DND-41 (cell line): Measurements from ENCODE around the gene RNF31.

Experiments used
- ATAC-seq: fragments of 200-7000 bp; cut with Tn5 transposase; 3 replicates; pipeline ENCODE4 v1.9.1; 2021; ENCODE audit warnings: low read depth; ENCODE audit not compliant: insufficient read depth
- DNase-seq: peaks from one replicate; pipeline ENCODE4 v3.0.0-alpha.2; 2020
- H2AFZ ChIP-seq: 2 replicates; pipeline ENCODE4 v1.6.0; 2012; ENCODE audit warnings: low read depth, low read length
- H3K27ac ChIP-seq: 2 replicates; pipeline ENCODE4 v1.5.1; 2012; ENCODE audit warnings: low read length, inconsistent platforms
- H3K27me3 ChIP-seq: fragments of 200-600 bp; sonication (generic); 2 replicates; pipeline ENCODE4 v1.6.0; 2012; ENCODE audit warnings: low read length, mild to moderate bottlenecking, inconsistent platforms; ENCODE audit not compliant: insufficient read depth, poor library complexity
- H3K36me3 ChIP-seq: 2 replicates; pipeline ENCODE4 v1.5.1; 2012; ENCODE audit warnings: low read length, inconsistent platforms; ENCODE audit not compliant: insufficient read depth
- H3K4me1 ChIP-seq: 2 replicates; pipeline ENCODE4 v1.5.1; 2012; ENCODE audit warnings: mild to moderate bottlenecking, low read length; ENCODE audit not compliant: insufficient read depth
- H3K4me2 ChIP-seq: 2 replicates; pipeline ENCODE4 v1.6.0; 2012; ENCODE audit warnings: mild to moderate bottlenecking, moderate library complexity, low read length, inconsistent platforms; ENCODE audit not compliant: insufficient read depth
- H3K4me3 ChIP-seq, 2 experiments: fragments of 200-600 bp in 1 of 2; shearing (Covaris generic) in 1 of 2; 2 replicates each; pipeline ENCODE4 v1.5.1; 2012 to 2016; ENCODE audit warnings: inconsistent platforms in 2 of 2, low read length in 2 of 2, mild to moderate bottlenecking in 2 of 2, low read depth in 1 of 2, moderate library complexity in 1 of 2
- H3K79me2 ChIP-seq: 2 replicates; pipeline ENCODE4 v1.6.0; 2012; ENCODE audit warnings: low read length, inconsistent platforms; ENCODE audit not compliant: insufficient read depth
- H3K9ac ChIP-seq: 2 replicates; pipeline ENCODE4 v1.6.0; 2012; ENCODE audit warnings: low read depth, mild to moderate bottlenecking, inconsistent platforms, low read length, moderate library complexity
- H3K9me3 ChIP-seq: 2 replicates; pipeline ENCODE4 v1.5.1; 2012; ENCODE audit warnings: low read length, moderate library complexity, mild to moderate bottlenecking, inconsistent platforms; ENCODE audit not compliant: insufficient read depth, severe bottlenecking
- H4K20me1 ChIP-seq: 2 replicates; pipeline ENCODE4 v1.6.0; 2012; ENCODE audit warnings: low read length; ENCODE audit not compliant: insufficient read depth
- CTCF ChIP-seq: IDR thresholded peaks from 2 replicates; pipeline ENCODE4 v1.5.1; 2012; ENCODE audit warnings: borderline replicate concordance, low read length, moderate library complexity, mild to moderate bottlenecking; ENCODE audit not compliant: poor library complexity, severe bottlenecking; ENCODE audit errors: extremely low read depth
- EZH2 ChIP-seq: IDR thresholded peaks from 3 replicates; pipeline ENCODE4 v1.6.1; 2012; ENCODE audit warnings: borderline replicate concordance, low read depth, mild to moderate bottlenecking, moderate library complexity, low read length, inconsistent platforms; ENCODE audit not compliant: severe bottlenecking

Gene RNF31

DNA sequence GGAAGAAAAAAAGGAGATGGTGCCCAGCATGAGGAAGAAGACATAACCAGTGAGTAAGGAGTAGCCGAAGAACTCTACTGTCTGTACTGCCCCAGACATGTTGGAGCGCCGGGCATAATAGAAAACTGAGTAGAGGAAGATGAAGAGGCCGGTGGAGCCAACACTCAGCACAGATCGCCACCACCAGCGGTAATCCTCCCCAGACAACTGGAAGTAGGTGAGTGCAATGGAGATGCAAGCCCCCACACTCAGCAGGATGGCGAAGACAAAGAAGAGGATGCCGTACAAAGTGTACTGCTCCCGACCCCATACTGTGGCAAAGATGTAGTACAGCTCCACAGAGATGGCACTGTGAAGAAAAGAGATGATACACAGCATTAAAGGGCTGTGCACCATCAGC is 42.2 kb downstream of the RNF31 start:
- Histone ChIP-seq H3K9ac (peak overlapping the region; percentile 66), H3K36me3 (peaks cover 54% of the 10 kb centered on the region)

DNA sequence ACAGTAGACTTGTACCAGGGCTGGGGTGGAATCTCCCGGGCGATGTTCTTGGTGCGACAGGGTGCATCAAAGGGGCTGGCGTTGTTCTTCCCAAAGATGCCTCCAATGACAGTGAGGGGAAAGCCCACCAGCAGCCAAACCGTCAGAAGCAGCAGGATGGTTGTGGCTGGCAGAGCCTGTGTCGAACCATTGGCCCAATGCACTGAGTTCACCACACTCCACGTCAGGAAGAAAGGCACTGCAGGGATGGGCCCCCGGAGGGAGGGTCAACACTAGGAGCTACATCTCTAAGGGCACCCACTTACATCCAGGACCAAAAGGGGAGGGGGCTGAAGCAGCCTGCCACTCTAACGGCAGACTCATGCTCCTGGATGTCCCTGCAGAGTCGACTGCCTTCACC is 43.1 kb downstream of the RNF31 start:
- H3K9ac ChIP-seq = no peak overlapping the region
- H3K4me1 ChIP-seq = peaks cover 66% of the 10 kb centered on the region
- DNase-seq (no peak), ATAC-seq (no peak)
- no peak overlapping the region for H2AFZ ChIP-seq
- peaks cover 9% of the 10 kb centered on the region; the same call in 1 of the 2 replicates for H4K20me1 ChIP-seq
- H3K79me2 ChIP-seq = peaks cover 51% of the 10 kb centered on the region
- H3K4me3 ChIP-seq = no peak overlapping the region
- H3K4me2 ChIP-seq = no peak overlapping the region
- H3K36me3 ChIP-seq = peaks cover 44% of the 10 kb centered on the region
- TF ChIP-seq EZH2 = no peak
- TF ChIP-seq CTCF = no peak
- H3K27ac ChIP-seq = no peak overlapping the region
- H3K9me3 ChIP-seq = no peaks in the 10 kb centered on the region
- no peaks in the 10 kb centered on the region for H3K27me3 ChIP-seq

More for the DNA sequence above, 42.2 kb downstream of the RNF31 start:
- ATAC-seq (no peak), DNase-seq (no peak)
- Histone ChIP-seq H3K9me3 (no peaks in the 10 kb centered on the region), H3K4me1 (peaks cover 59% of the 10 kb centered on the region), H3K4me3 (peak overlapping the region in 1 of 2 experiments; percentile 86; a peak in 1 of 4 replicates), H3K4me2 (peak overlapping the region; percentile 92), H3K79me2 (peaks cover 41% of the 10 kb centered on the region), H4K20me1 (peaks cover 9% of the 10 kb centered on the region; the same call in 1 of the 2 replicates), H3K27ac (peak overlapping the region; percentile 72; the same call in 1 of the 2 replicates), H3K27me3 (no peaks in the 10 kb centered on the region), H2AFZ (peak overlapping the region; percentile 72; the same call in 1 of the 2 replicates)
- TF ChIP-seq EZH2 (no peak), CTCF (no peak)

DNA sequence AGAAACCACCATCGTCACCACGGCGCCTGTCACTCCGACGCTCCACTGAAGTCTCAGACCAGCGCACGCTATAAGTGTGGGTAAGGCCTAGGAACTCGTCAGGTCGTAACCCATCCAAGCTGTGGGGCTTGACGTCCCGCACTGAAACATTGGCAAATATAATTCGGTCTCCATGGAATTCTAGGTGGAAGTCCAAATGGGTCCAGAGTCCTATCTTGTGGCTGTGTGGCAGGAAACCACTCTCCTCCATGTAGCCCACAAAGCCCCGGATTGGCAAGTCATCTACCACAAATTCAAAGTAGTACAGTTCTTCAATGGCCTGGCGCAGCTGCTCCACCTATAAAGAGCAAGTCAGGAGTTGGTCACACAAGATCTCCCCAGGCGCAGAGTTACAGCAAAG is 45.6 kb downstream of the RNF31 start:
- TF ChIP-seq EZH2 (no peak), CTCF (no peak)
- peaks cover 52% of the 10 kb centered on the region for H3K79me2 ChIP-seq

More for the DNA sequence above, 45.6 kb downstream of the RNF31 start:
- H3K4me3 ChIP-seq = no peak overlapping the region
- peaks cover 26% of the 10 kb centered on the region for H3K36me3 ChIP-seq
- ATAC-seq (no peak), DNase-seq (no peak)
- H3K4me2 ChIP-seq = peak overlapping the region; percentile 16; the same call in 1 of the 2 replicates
- H3K4me1 ChIP-seq = peaks cover 66% of the 10 kb centered on the region
- H3K27me3 ChIP-seq = no peaks in the 10 kb centered on the region
- no peak overlapping the region for H3K27ac ChIP-seq
- H3K9ac ChIP-seq = no peak overlapping the region
- H2AFZ ChIP-seq = no peak overlapping the region
- no peaks in the 10 kb centered on the region for H3K9me3 ChIP-seq
- no peaks in the 10 kb centered on the region for H4K20me1 ChIP-seq
